SK-N-MC (cell line): Measurements from ENCODE around the gene JPT1.

Experiments
- DNase-seq: peaks from one replicate; pipeline ENCODE4 v3.0.0-alpha.2; 2011; ENCODE audit warnings: low read depth, low spot score
- H3K27ac ChIP-seq: fragments of 200-600 bp; sonication (generic); 2 replicates; pipeline ENCODE4 v1.5.1; 2016; ENCODE audit warnings: mixed run types
- H3K36me3 ChIP-seq: fragments of 200-600 bp; sonication (generic); 2 replicates; pipeline ENCODE4 v1.6.1; 2017; ENCODE audit warnings: antibody characterized with exemption, low read length, mixed read lengths; ENCODE audit not compliant: insufficient read depth
- H3K4me3 ChIP-seq: fragments of 200-600 bp; sonication (generic); 2 replicates; pipeline ENCODE4 v1.5.1; 2016
- H3K9ac ChIP-seq: fragments of 200-600 bp; sonication (generic); 2 replicates; pipeline ENCODE4 v1.8.0; 2017; ENCODE audit warnings: mixed run types, mixed read lengths; ENCODE audit not compliant: insufficient read length
- H3K9me3 ChIP-seq: fragments of 200-600 bp; sonication (generic); 2 replicates; pipeline ENCODE4 v1.6.1; 2017; ENCODE audit warnings: low read depth, mild to moderate bottlenecking, antibody characterized with exemption, low read length, moderate library complexity, mixed read lengths
- EZH2 ChIP-seq: fragments of 200-600 bp; sonication (generic); IDR thresholded peaks from one replicate; pipeline ENCODE4 v1.6.1; 2017; ENCODE audit warnings: antibody characterized with exemption
- FOXP2 ChIP-seq: optimal IDR thresholded peaks from 2 replicates; pipeline ENCODE3; 2011; ENCODE audit warnings: mild to moderate bottlenecking, moderate library complexity; ENCODE audit not compliant: insufficient read depth; ENCODE audit errors: extremely low read length, control extremely low read depth
- POLR2AphosphoS5 ChIP-seq: IDR thresholded peaks from 2 replicates; pipeline ENCODE4 v1.6.1; 2012; ENCODE audit warnings: mild to moderate bottlenecking, low read depth, low read length, borderline replicate concordance

JPT1 gene

DNA sequence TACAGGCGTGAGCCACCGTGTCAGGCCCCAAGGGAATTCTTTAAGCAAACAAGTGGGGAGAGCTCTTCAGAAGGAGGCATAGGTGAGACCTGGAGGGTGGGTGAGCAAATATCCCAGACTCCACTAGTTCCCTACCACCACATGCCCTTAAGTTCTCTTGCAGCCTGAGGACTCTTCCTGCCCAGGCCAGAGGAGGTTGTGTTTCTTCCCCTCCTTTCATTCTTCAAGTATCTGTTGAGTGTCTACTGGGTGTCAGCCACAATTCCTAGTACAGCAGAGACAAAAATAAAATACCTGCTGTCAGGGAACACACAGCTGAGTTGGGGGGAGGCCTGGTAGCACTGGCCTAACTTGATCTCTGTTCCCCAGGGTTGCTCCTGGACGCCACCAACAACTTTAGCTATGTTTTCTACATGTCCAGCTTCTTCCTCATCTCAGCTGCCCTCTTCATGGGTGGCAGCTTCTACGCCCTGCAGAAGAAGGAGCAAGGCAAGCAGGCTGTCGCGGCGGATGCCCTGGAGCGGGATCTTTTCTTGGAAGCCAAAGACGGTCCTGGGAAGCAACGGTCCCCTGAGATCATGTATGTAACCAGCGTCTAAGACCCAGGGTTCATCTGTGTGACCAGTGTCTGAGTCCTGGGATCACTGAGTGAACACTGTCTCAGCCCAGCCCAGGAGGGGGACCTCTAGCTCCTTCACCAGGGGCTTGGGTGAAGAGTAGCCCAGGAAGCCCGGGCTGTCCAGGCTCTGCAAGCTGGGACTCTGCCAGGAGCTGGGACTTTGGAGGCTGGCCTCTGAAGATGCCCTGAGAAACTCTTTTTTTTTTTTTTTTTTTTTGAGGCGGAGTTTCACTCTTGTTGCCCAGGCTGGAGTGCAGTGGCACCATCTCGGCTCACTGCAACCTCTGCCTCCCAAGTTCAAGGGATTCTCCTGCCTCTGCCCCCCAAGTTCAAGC is 50.4 kb downstream of the JPT1 start:
- no peak overlapping the region for H3K27ac ChIP-seq
- no peak overlapping the region for H3K4me3 ChIP-seq
- H3K9me3 ChIP-seq: no peaks in the 10 kb centered on the region
- TF ChIP-seq FOXP2 (no peak), POLR2AphosphoS5 (no peak)
- no peak for DNase-seq
- no peaks in the 10 kb centered on the region for H3K36me3 ChIP-seq
- no peak overlapping the region for H3K9ac ChIP-seq

DNA sequence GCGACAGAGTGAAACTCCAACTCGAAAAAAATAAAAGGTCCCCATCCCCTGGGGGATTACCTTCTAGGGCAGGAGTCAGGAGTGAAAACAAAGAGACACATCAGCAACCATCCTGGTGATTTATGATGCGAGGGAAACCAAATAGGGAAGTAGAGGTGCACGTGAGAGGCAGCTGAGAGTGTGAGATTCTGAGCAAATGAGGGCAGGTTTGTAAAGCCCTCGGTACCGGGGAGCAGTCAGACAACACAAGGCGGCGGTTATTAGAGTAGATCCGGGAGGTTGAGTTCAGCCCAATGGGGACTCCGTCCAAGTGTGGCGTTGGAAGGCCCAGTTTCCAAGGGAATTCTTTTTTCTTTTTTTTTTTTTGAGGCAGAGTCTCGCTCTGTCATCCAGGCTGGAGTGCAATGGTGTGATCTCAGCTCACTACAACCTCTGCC is 51.9 kb downstream of the JPT1 start:
- Histone ChIP-seq H3K27ac (no peak overlapping the region), H3K36me3 (no peaks in the 10 kb centered on the region), H3K9me3 (no peaks in the 10 kb centered on the region), H3K9ac (no peak overlapping the region), H3K4me3 (no peak overlapping the region)
- no peak for DNase-seq
- TF ChIP-seq EZH2 (no peak), POLR2AphosphoS5 (no peak), FOXP2 (no peak)

DNA sequence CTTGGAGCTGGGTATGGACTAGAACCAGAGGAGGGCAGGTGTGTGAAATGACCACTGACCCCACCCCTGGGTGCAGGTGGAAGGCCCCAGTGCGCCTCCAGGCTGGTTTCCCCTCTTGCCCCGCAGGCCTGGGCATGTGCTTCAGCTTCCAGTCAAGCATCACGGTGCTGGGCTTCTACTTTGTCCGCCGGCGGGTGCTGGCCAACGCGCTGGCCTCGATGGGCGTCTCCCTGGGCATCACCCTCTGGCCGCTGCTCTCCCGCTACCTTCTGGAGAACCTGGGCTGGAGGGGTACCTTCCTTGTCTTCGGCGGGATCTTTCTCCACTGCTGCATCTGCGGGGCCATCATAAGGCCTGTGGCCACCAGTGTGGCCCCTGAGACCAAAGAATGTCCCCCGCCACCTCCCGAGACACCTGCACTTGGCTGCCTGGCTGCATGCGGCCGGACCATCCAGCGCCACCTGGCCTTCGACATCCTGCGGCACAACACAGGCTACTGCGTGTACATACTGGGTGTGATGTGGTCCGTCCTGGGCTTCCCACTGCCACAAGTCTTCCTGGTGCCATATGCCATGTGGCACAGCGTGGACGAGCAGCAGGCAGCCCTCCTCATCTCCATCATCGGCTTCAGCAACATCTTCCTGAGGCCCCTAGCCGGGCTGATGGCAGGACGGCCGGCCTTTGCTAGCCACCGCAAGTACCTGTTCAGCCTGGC is 54.3 kb downstream of the JPT1 start:
- Histone ChIP-seq H3K36me3 (no peaks in the 10 kb centered on the region), H3K4me3 (no peak overlapping the region), H3K9ac (no peak overlapping the region), H3K27ac (no peak overlapping the region), H3K9me3 (no peaks in the 10 kb centered on the region)
- no peak for DNase-seq
- TF ChIP-seq POLR2AphosphoS5: no peak
- no peak for TF ChIP-seq FOXP2
- no peak for TF ChIP-seq EZH2

DNA sequence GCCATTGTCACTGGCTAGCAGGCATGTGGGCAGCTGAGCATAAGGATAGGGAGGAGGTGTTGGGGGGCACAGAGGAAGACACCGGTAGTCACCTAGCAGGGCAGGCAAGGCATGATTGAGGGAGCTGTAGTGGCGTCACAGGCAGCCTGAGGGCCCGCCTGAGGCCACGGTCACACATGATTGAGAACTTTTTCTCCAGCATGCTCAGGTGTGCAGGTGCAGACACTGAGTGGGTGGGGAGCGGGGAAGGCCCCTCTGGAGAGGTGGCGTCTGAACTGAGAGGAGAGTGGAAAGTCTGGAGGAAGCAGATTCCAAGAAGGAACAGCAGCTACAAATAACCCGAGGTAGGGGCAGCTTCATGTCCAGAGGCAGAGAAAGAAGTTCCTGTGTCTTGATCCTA is 55.5 kb downstream of the JPT1 start:
- TF ChIP-seq FOXP2 (no peak), EZH2 (no peak)
- H3K4me3 ChIP-seq: no peak overlapping the region
- no peak overlapping the region for H3K9ac ChIP-seq
- H3K36me3 ChIP-seq: no peaks in the 10 kb centered on the region
- no peaks in the 10 kb centered on the region for H3K9me3 ChIP-seq
- H3K27ac ChIP-seq: no peak overlapping the region
- DNase-seq: no peak

DNA sequence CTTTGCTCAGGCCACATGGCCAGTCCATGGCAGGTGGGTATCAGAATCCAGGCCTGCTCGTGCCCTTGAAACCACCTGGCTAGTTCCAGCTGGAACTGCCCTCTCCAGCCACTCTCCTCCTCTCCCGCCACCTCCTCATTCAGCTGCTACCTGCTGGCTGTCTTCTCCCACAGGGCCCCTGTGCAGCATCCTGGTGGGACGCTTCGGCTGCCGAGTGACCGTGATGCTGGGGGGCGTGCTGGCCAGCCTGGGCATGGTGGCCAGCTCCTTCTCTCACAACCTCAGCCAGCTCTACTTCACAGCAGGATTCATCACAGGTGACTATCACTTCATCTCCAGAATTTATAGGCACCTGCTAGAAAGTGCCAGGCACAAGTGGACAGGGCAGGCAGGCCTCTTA is 56.4 kb downstream of the JPT1 start:
- no peaks in the 10 kb centered on the region for H3K9me3 ChIP-seq
- no peaks in the 10 kb centered on the region for H3K36me3 ChIP-seq
- no peak overlapping the region for H3K27ac ChIP-seq
- no peak overlapping the region for H3K9ac ChIP-seq
- no peak overlapping the region for H3K4me3 ChIP-seq
- TF ChIP-seq FOXP2 (no peak), EZH2 (no peak), POLR2AphosphoS5 (no peak)
- DNase-seq: no peak

DNA sequence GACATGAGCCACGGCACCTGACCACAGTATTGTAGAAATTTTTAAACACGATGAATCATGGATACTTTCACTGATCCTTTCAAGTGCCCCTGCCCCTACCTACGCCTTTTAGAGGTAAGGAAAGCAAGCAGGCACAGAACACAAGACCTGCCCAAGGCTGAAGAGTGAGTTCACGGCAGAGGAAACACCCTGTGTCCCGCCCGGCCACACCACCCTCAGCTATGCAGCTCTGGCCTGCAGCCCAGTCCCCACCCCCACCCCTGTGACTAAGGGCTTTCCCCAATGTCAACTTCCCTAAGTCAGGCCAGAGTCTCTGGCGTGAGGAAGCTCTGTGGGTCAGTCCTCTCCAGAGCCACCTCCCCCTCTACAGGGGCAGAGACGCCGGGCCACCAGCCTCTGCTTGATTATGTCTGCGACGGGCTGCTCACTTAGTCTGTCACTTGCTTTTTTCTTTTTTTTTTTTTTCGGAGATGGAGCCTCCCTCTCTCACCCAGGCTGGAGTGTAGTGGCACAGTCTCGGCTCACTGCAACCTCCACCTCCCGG is 58.2 kb downstream of the JPT1 start:
- no peak for DNase-seq
- Histone ChIP-seq H3K9me3 (no peaks in the 10 kb centered on the region), H3K27ac (no peak overlapping the region), H3K4me3 (no peak overlapping the region), H3K36me3 (no peaks in the 10 kb centered on the region), H3K9ac (no peak overlapping the region)
- TF ChIP-seq POLR2AphosphoS5 (no peak), FOXP2 (no peak), EZH2 (no peak)

DNA sequence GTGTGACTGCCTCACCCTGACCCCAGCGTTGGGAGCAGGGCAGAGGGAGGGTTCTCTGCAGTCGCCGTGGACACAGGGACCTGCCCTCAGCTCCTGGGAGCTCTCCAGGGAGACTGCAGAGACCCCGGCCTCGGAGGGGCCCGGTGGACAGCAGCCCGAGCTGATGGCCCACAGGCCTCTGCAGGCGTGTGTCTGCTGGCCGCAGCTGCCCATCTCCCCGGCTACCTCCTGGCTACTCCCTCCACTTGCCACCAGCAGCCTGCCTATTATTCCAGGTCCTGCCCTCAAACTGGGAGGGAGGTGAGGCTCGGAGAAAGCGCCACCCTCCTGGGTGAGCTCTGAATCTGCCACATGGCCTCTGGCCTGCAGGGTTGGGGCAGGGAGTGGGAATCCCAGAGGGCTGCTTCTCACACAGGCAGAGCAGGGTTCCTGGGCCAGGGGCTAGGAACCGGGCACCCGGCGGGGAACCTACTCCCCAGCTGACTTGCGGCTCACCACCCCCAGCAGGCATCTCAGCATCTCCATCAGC is 59.4 kb downstream of the JPT1 start:
- H3K27ac ChIP-seq: no peak overlapping the region
- H3K36me3 ChIP-seq: no peaks in the 10 kb centered on the region
- no peak overlapping the region for H3K4me3 ChIP-seq
- no peak for TF ChIP-seq FOXP2
- no peaks in the 10 kb centered on the region for H3K9me3 ChIP-seq
- no peak for DNase-seq
- no peak overlapping the region for H3K9ac ChIP-seq

DNA sequence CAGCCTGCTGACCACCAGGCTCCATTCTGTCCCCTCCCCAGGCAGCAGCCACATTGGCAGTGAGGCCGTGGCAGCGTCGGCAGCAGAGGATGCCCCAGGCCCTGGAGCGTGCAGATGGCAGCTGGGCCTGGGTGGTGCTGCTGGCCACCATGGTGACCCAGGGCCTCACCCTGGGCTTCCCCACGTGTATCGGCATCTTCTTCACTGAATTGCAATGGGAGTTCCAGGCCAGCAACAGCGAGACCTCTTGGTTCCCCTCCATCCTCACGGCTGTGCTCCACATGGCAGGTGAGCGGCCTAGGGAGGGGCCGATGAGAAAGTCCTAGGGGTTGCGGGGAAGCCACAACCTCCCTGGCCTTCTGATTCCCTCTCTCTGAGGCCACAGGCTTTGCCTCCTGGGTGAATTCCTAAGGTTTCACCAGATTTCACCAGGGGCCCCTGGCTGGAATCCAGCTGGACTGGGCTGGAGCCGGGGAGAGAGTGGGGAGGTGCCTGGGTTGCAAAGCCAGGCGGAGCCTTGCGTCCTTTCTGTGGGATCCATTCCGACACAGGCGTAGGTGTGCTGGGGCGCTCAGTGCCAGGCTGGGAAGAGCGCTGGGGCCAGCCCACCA is 60.7 kb downstream of the JPT1 start:
- no peak for TF ChIP-seq EZH2
- no peak for TF ChIP-seq FOXP2
- no peak for TF ChIP-seq POLR2AphosphoS5
- Histone ChIP-seq H3K9ac (peak overlapping the region; percentile 23), H3K36me3 (no peaks in the 10 kb centered on the region), H3K9me3 (no peaks in the 10 kb centered on the region), H3K4me3 (no peak overlapping the region), H3K27ac (peak overlapping the region; percentile 86; the same call in 1 of the 2 replicates)
- no peak for DNase-seq
